HUES48 (cell line): ENCODE data around the gene KCNIP4.
"Not testable (repeated sequence)": the region's sequence is repeated elsewhere in the genome, so short reads cannot be mapped to it uniquely, and the experiment has no call there.

ENCODE experiments used
- H3K27ac ChIP-seq: one replicate; pipeline ENCODE4 v1.7.0; 2013; ENCODE audit warnings: low read depth, low read length, inconsistent platforms
- H3K27me3 ChIP-seq: 2 replicates; pipeline ENCODE4 v1.6.1; 2013; ENCODE audit warnings: mild to moderate bottlenecking, low read length; ENCODE audit not compliant: control insufficient read depth, insufficient read depth
- H3K36me3 ChIP-seq: 2 replicates; pipeline ENCODE4 v1.6.1; 2013; ENCODE audit warnings: low read length; ENCODE audit not compliant: control insufficient read depth, insufficient read depth
- H3K4me1 ChIP-seq: 2 replicates; pipeline ENCODE4 v1.6.1; 2013; ENCODE audit warnings: mild to moderate bottlenecking, low read length; ENCODE audit not compliant: control insufficient read depth, insufficient read depth
- H3K4me3 ChIP-seq: 2 replicates; pipeline ENCODE4 v1.5.1; 2013; ENCODE audit warnings: mild to moderate bottlenecking, low read depth, low read length
- H3K9ac ChIP-seq: 2 replicates; pipeline ENCODE4 v1.6.1; 2013; ENCODE audit warnings: mild to moderate bottlenecking, low read depth, low read length, moderate library complexity
- H3K9me3 ChIP-seq: 2 replicates; pipeline ENCODE4 v1.6.1; 2013; ENCODE audit warnings: low read length; ENCODE audit not compliant: control insufficient read depth, insufficient read depth

The KCNIP4 gene

GRCh38 chr4:20764366-20764992 is 1184.1 kb downstream of the KCNIP4 start:
- no peak overlapping the region for H3K27ac ChIP-seq
- H3K36me3 ChIP-seq = no peaks in the 10 kb centered on the region
- no peak overlapping the region for H3K4me3 ChIP-seq
- H3K27me3 ChIP-seq = no peaks in the 10 kb centered on the region
- H3K9me3 ChIP-seq = no peaks in the 10 kb centered on the region
- H3K9ac ChIP-seq = no peak overlapping the region
- H3K4me1 ChIP-seq = no peaks in the 10 kb centered on the region

GRCh38 chr4:20761826-20762225 is 1186.7 kb downstream of the KCNIP4 start:
- Histone ChIP-seq H3K9me3 (no peaks in the 10 kb centered on the region), H3K27ac (no peak overlapping the region), H3K4me1 (no peaks in the 10 kb centered on the region), H3K36me3 (no peaks in the 10 kb centered on the region), H3K9ac (no peak overlapping the region), H3K27me3 (no peaks in the 10 kb centered on the region), H3K4me3 (no peak overlapping the region)

- Histone ChIP-seq H3K36me3 (no peaks in the 10 kb centered on the region), H3K27me3 (no peaks in the 10 kb centered on the region), H3K27ac (no peak overlapping the region), H3K9ac (no peak overlapping the region), H3K4me1 (no peaks in the 10 kb centered on the region), H3K4me3 (no peak overlapping the region), H3K9me3 (no peaks in the 10 kb centered on the region)
Measured at GRCh38 chr4:20761382-20761781, 1187.2 kb downstream of the KCNIP4 start.

- Histone ChIP-seq H3K4me3 (no peak overlapping the region), H3K27ac (no peak overlapping the region), H3K36me3 (no peaks in the 10 kb centered on the region), H3K4me1 (no peaks in the 10 kb centered on the region), H3K27me3 (no peaks in the 10 kb centered on the region), H3K9me3 (no peaks in the 10 kb centered on the region), H3K9ac (no peak overlapping the region)
Measured at GRCh38 chr4:20760053-20760452, 1188.5 kb downstream of the KCNIP4 start.

GRCh38 chr4:20754036-20754435 is 1194.5 kb downstream of the KCNIP4 start:
- no peaks in the 10 kb centered on the region for H3K4me1 ChIP-seq
- no peaks in the 10 kb centered on the region for H3K27me3 ChIP-seq
- no peak overlapping the region for H3K4me3 ChIP-seq
- no peaks in the 10 kb centered on the region for H3K9me3 ChIP-seq
- H3K9ac ChIP-seq = no peak overlapping the region
- no peak overlapping the region for H3K27ac ChIP-seq
- no peaks in the 10 kb centered on the region for H3K36me3 ChIP-seq

DNA sequence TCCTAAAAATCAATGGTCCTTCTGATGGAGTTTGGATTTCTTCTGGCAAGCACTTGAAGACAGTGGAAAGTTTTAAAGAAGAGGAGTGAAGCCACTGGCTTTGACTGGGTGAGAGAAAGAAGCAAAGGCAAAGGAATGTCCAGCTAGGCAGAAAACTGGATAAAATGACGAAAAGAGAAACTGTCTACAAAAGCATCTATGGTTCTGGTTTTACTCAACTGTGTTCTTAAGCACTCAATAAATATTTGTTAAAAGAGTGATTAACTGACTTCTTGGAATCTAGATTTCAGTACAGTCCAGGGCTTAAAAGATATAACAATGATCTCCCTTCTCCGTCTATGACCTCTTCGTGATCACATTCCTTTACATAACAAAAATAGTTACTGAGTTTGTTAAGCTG is 1195.9 kb downstream of the KCNIP4 start:
- H3K36me3 ChIP-seq = no peaks in the 10 kb centered on the region
- H3K27me3 ChIP-seq = no peaks in the 10 kb centered on the region
- H3K27ac ChIP-seq = no peak overlapping the region
- no peaks in the 10 kb centered on the region for H3K4me1 ChIP-seq
- no peak overlapping the region for H3K9ac ChIP-seq
- no peaks in the 10 kb centered on the region for H3K9me3 ChIP-seq
- no peak overlapping the region for H3K4me3 ChIP-seq

DNA sequence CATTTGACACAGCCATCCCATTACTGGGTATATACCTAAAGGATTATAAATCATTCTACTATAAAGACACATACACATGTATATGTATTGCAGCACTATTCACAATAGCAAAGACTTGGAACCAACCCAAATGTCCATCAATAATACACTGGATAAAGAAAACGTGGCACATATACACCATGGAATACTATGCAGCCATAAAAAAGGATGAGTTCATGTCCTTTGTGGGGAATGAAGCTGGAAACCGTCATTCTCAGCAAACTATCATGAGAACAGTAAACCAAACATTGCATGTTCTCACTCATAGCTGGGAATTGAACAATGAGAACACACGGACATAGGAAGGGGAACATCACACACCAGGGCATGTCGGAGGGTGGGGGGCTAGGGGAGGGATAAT is 1202.6 kb downstream of the KCNIP4 start:
- H3K9me3 ChIP-seq, H3K4me3 ChIP-seq, H3K27me3 ChIP-seq, H3K27ac ChIP-seq, H3K9ac ChIP-seq, H3K4me1 ChIP-seq, H3K36me3 ChIP-seq: not testable (repeated sequence)

DNA sequence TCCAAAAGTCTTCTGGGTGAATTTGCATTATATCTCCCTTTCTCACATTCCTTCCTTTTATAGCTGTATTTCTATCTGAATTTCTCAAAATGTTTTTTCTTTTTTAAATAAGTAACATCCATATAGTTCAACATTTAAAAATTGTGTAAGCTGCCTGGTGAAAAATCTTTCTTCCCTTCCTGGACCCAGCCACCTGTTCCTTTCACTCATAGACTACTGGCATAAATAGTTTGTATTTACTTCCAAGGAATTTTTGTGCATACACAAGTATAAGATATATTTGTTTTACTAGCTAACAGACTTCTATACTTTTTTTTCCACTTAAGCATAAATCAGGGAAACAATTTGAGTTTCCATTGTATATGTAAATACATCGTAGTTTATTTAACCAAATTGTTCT is 1212.6 kb downstream of the KCNIP4 start:
- peaks cover 21% of the 10 kb centered on the region; the same call in 1 of the 2 replicates for H3K36me3 ChIP-seq
- no peak overlapping the region for H3K4me3 ChIP-seq
- no peak overlapping the region for H3K27ac ChIP-seq
- H3K9ac ChIP-seq = no peak overlapping the region
- H3K27me3 ChIP-seq = no peaks in the 10 kb centered on the region
- peaks cover 42% of the 10 kb centered on the region for H3K9me3 ChIP-seq
- H3K4me1 ChIP-seq = no peaks in the 10 kb centered on the region

- Histone ChIP-seq H3K4me3 (no peak overlapping the region), H3K27ac (no peak overlapping the region), H3K36me3 (peaks cover 43% of the 10 kb centered on the region), H3K9me3 (peaks cover 16% of the 10 kb centered on the region), H3K9ac (no peak overlapping the region), H3K4me1 (peaks cover 11% of the 10 kb centered on the region), H3K27me3 (no peaks in the 10 kb centered on the region)
Measured at GRCh38 chr4:20724915-20725314, 1223.7 kb downstream of the KCNIP4 start.

DNA sequence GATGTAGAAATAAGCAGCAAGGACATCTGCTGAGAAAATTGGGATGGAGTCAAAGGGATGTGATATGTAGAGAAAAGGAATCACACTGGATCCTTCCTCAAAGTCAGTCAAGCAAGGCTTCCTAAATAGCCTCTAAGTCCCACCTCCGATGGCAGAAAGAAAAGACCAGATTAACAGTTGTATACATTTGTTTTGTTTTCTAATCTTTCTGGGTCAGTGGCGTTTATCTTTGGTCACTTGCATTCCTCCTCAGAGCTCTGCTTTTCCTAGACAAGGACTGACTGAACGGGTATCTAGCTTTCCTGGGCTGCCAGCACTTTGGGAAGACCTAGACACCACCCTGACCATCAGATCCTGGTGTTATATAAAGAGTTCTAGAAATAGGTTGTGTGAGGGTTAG is 1225.1 kb downstream of the KCNIP4 start:
- Histone ChIP-seq H3K9ac (no peak overlapping the region), H3K27ac (no peak overlapping the region), H3K4me1 (peaks cover 11% of the 10 kb centered on the region), H3K36me3 (peaks cover 41% of the 10 kb centered on the region), H3K27me3 (no peaks in the 10 kb centered on the region), H3K9me3 (peaks cover 16% of the 10 kb centered on the region), H3K4me3 (no peak overlapping the region)

DNA sequence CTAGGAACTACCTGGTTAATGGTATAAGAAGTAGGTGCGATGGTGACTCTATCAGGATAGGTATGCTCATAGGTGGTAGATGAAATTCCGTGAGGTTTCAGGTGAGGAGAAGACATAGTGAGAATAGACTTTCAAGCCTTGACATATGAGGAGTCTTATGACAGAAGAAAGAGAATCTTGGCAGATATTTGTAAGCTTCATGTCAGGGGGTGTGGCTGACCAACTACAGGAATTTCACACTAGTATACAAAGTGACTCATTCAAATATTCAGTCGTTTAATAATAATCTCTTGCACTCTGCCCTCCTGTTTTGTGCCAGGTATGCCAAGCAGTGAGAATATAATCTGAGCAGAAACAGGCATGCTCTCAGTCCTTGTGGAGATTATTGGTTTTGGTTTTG is 1225.6 kb downstream of the KCNIP4 start:
- no peak overlapping the region for H3K9ac ChIP-seq
- H3K27ac ChIP-seq = no peak overlapping the region
- peaks cover 11% of the 10 kb centered on the region for H3K4me1 ChIP-seq
- no peak overlapping the region for H3K4me3 ChIP-seq
- H3K27me3 ChIP-seq = no peaks in the 10 kb centered on the region
- peaks cover 37% of the 10 kb centered on the region for H3K36me3 ChIP-seq
- peaks cover 16% of the 10 kb centered on the region for H3K9me3 ChIP-seq

DNA sequence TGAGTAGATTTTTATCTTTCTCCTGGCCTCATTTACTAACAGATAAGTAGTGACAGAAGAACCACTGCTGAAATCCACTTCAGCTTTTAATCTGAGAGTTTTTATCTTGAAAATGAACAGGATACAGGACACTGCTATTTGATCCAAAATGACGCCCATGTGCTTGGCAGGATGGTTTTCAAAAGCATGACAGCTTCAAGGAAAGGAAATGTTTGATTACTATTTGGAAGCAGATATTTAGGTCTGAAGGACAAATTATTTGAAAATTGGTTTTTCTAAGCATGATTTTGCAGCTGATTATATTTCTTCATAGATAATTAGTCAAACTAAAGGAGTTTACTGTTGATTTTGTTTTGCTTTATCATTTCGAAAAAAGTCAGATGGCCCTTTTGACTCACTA is 1237.2 kb downstream of the KCNIP4 start:
- Histone ChIP-seq H3K4me3 (no peak overlapping the region), H3K27me3 (no peaks in the 10 kb centered on the region), H3K9me3 (no peaks in the 10 kb centered on the region), H3K27ac (no peak overlapping the region), H3K4me1 (no peaks in the 10 kb centered on the region), H3K9ac (no peak overlapping the region), H3K36me3 (peaks cover 41% of the 10 kb centered on the region)
